GM23248 (cell line): ENCODE results near the gene OR8B3. TPM values are rescaled to one million over a fixed set of nuclear protein-coding genes. Genes with fewer than 3 reads are reported as not detected.

Source experiments
- DNase-seq: peaks from one replicate; pipeline ENCODE4 v3.0.0-alpha.2; 2015
- H2AFZ ChIP-seq: fragments of 200-600 bp; sonication (generic); 2 replicates; pipeline ENCODE4 v1.6.1; 2016; ENCODE audit warnings: antibody characterized with exemption
- H3F3A ChIP-seq: fragments of 200-600 bp; sonication (generic); 2 replicates; pipeline ENCODE4 v1.6.1; 2016; ENCODE audit warnings: mild to moderate bottlenecking, antibody characterized with exemption, mixed run types; ENCODE audit not compliant: insufficient read depth
- H3K27ac ChIP-seq: fragments of 200-600 bp; sonication (generic); 2 replicates; pipeline ENCODE4 v1.5.1; 2016; ENCODE audit warnings: mild to moderate bottlenecking
- H3K27me3 ChIP-seq: fragments of 200-600 bp; sonication (generic); replicated peaks from 2 replicates; pipeline ENCODE4 v1.6.1; 2016; ENCODE audit warnings: mild to moderate bottlenecking; ENCODE audit not compliant: insufficient read depth
- H3K36me3 ChIP-seq: fragments of 200-600 bp; sonication (generic); 2 replicates; pipeline ENCODE4 v1.6.1; 2016; ENCODE audit warnings: low read depth, mild to moderate bottlenecking
- H3K4me1 ChIP-seq: fragments of 200-600 bp; sonication (generic); 2 replicates; pipeline ENCODE4 v1.6.1; 2016; ENCODE audit warnings: mild to moderate bottlenecking; ENCODE audit not compliant: insufficient read depth
- H3K4me2 ChIP-seq: fragments of 200-600 bp; sonication (generic); one replicate; pipeline ENCODE4 v1.6.1; 2016; ENCODE audit warnings: mild to moderate bottlenecking; ENCODE audit not compliant: unreplicated experiment
- H3K4me3 ChIP-seq: fragments of 200-600 bp; sonication (generic); 2 replicates; pipeline ENCODE4 v1.5.1; 2016; ENCODE audit warnings: mild to moderate bottlenecking
- H3K79me2 ChIP-seq: fragments of 200-600 bp; sonication (generic); 2 replicates; pipeline ENCODE4 v1.6.1; 2016; ENCODE audit warnings: mild to moderate bottlenecking; ENCODE audit not compliant: insufficient read depth
- H3K9ac ChIP-seq: fragments of 200-600 bp; sonication (generic); 2 replicates; pipeline ENCODE4 v1.6.1; 2016; ENCODE audit warnings: mild to moderate bottlenecking
- H3K9me2 ChIP-seq: fragments of 200-600 bp; sonication (generic); 2 replicates; pipeline ENCODE4 v1.6.1; 2016; ENCODE audit warnings: mixed run types, mild to moderate bottlenecking, moderate library complexity; ENCODE audit not compliant: insufficient read depth
- H3K9me3 ChIP-seq: fragments of 200-600 bp; sonication (generic); one replicate; pipeline ENCODE4 v1.6.1; 2017; ENCODE audit warnings: low read depth
- H4K20me1 ChIP-seq: fragments of 200-600 bp; sonication (generic); 2 replicates; pipeline ENCODE4 v1.6.0; 2016; ENCODE audit not compliant: insufficient read depth
- EZH2 ChIP-seq: fragments of 200-600 bp; sonication (generic); IDR thresholded peaks from 2 replicates; pipeline ENCODE4 v1.6.1; 2018; ENCODE audit warnings: antibody characterized with exemption, mild to moderate bottlenecking; ENCODE audit not compliant: insufficient read depth, poor library complexity, severe bottlenecking
- EZH2phosphoT487 ChIP-seq: fragments of 200-600 bp; sonication (generic); IDR thresholded peaks from 2 replicates; pipeline ENCODE4 v1.6.1; 2018; ENCODE audit warnings: antibody characterized with exemption, moderate library complexity, mild to moderate bottlenecking, low read depth; ENCODE audit not compliant: insufficient read depth
- WGBS, 2 experiments: methylation state at CpG; one replicate each; pipeline ENCODE4 v1.1.6; 2015 to 2017; ENCODE audit warnings: low lambda C conversion rate in 2 of 2, low coverage in 1 of 2; ENCODE audit errors: missing lambda C conversion rate in 2 of 2; 5-methylcytosine and 5-hydroxymethylcytosine counted together
- in situ Hi-C: fragments of 300-500 bp; cut with MboI; formaldehyde crosslinking; loops from 2 replicates; pipeline ENCODE4 v1.15.0; 2020
- polyA plus RNA-seq: library from polyadenylated mRNA; unstranded; fragments of >200 nt; fragmentation: Nextera tagmentation; extraction: Ambion mirVana; gene quantifications from 2 replicates; pipeline ENCODE4 v1.2.1, GENCODE V29; 2016
- total RNA-seq: library from RNA; depleted of rRNA; stranded (reverse); fragments of >200 nt; shearing (Covaris generic); gene quantifications from 2 replicates; pipeline ENCODE4 v1.2.3, GENCODE V29; 2014; rRNA removed

The OR8B3 gene
- total and polyA plus RNA-seq, 2 experiments from 2014 or later, result not detected

GRCh38 chr11:124346311-124346955 lies 52.4 kb downstream of the OR8B3 start:
- Histone ChIP-seq H3K36me3 (no peaks in the 10 kb centered on the region), H3K9me3 (no peaks in the 10 kb centered on the region), H4K20me1 (no peaks in the 10 kb centered on the region), H3K9me2 (no peaks in the 10 kb centered on the region), H3K27me3 (0 out of 2 replicates have a peak, but pooled peaks cover 4% of the 10 kb centered on the region), H3K9ac (no peak overlapping the region), H3F3A (no peaks in the 10 kb centered on the region), H3K4me1 (no peaks in the 10 kb centered on the region), H3K4me3 (no peak overlapping the region), H3K79me2 (no peaks in the 10 kb centered on the region), H2AFZ (no peak overlapping the region), H3K27ac (no peak overlapping the region), H3K4me2 (no peak overlapping the region)
- TF ChIP-seq EZH2, result no peak
- no peak for TF ChIP-seq EZH2phosphoT487
- in situ Hi-C loops, result no loop called here
- WGBS, 2 experiments, result 7% methylated on average over 3 of the region's 3 CpGs
- no peak for DNase-seq

Other genes with a start within 250 kb of the OR8B3 start
- gene OR10D3, start 215.7 kb downstream of the OR8B3 start, total RNA-seq, result not detected in 2 replicates
- not detected in 2 replicates for gene OR10D3, start 215.7 kb downstream of the OR8B3 start, polyA plus RNA-seq
- gene OR8G1, start 157.9 kb downstream of the OR8B3 start, total RNA-seq, result not detected in 2 replicates
- not detected in 2 replicates for gene OR8G1, start 157.9 kb downstream of the OR8B3 start, polyA plus RNA-seq
- gene OR8G5, start 142.6 kb downstream of the OR8B3 start, total RNA-seq, result not detected in 2 replicates
- gene OR8G5, start 142.6 kb downstream of the OR8B3 start, polyA plus RNA-seq, result not detected in 2 replicates
- gene OR8D1, start 85.1 kb downstream of the OR8B3 start, total RNA-seq, result not detected in 2 replicates
- not detected in 2 replicates for gene OR8D1, start 85.1 kb downstream of the OR8B3 start, polyA plus RNA-seq
- gene OR8D2, start 78.8 kb downstream of the OR8B3 start, total RNA-seq, result not detected in 2 replicates
- gene OR8D2, start 78.8 kb downstream of the OR8B3 start, polyA plus RNA-seq, result not detected in 2 replicates
- gene OR8B2, start 14.5 kb downstream of the OR8B3 start, total RNA-seq, result not detected in 2 replicates
- not detected in 2 replicates for gene OR8B2, start 14.5 kb downstream of the OR8B3 start, polyA plus RNA-seq
- gene OR8B4, start 25.8 kb upstream of the OR8B3 start, total RNA-seq, result not detected in 2 replicates
- not detected in 2 replicates for gene OR8B4, start 25.8 kb upstream of the OR8B3 start, polyA plus RNA-seq
- not detected in 2 replicates for gene OR8B8, start 46.7 kb upstream of the OR8B3 start, total RNA-seq
- not detected in 2 replicates for gene OR8B8, start 46.7 kb upstream of the OR8B3 start, polyA plus RNA-seq
- gene OR8B12, start 144.6 kb upstream of the OR8B3 start, total RNA-seq, result not detected in 2 replicates
- not detected in 2 replicates for gene OR8B12, start 144.6 kb upstream of the OR8B3 start, polyA plus RNA-seq
- gene OR8A1, start 171.0 kb upstream of the OR8B3 start, total RNA-seq, result not detected in 2 replicates
- not detected in 2 replicates for gene OR8A1, start 171.0 kb upstream of the OR8B3 start, polyA plus RNA-seq
- gene PANX3, start 212.4 kb upstream of the OR8B3 start, total RNA-seq, result not detected in 2 replicates
- not detected in 2 replicates for gene PANX3, start 212.4 kb upstream of the OR8B3 start, polyA plus RNA-seq
- gene TBRG1, start 223.8 kb upstream of the OR8B3 start, total RNA-seq, result 25.8 and 27.6 TPM in 2 replicates
- gene TBRG1, start 223.8 kb upstream of the OR8B3 start, polyA plus RNA-seq, result 43.1 and 43.5 TPM in 2 replicates